Occipital lobe (tissue), 2 donors: Measurements from ENCODE around the gene PAX6. TPM values are rescaled to one million over a fixed set of nuclear protein-coding genes. Genes with fewer than 3 reads are reported as not detected.

ENCODE experiments used
- DNase-seq: peaks from one replicate; lab custom pipeline; 2025; lab: John Stamatoyannopoulos, UW
- total RNA-seq: library from RNA; depleted of rRNA; stranded (reverse); fragments of >200 nt; gene quantifications from one replicate; pipeline ENCODE4 v1.2.3, GENCODE V29; 2014

The PAX6 gene
- total RNA-seq, 1 donor from 2014 or later, result 16.4 TPM

DNA sequence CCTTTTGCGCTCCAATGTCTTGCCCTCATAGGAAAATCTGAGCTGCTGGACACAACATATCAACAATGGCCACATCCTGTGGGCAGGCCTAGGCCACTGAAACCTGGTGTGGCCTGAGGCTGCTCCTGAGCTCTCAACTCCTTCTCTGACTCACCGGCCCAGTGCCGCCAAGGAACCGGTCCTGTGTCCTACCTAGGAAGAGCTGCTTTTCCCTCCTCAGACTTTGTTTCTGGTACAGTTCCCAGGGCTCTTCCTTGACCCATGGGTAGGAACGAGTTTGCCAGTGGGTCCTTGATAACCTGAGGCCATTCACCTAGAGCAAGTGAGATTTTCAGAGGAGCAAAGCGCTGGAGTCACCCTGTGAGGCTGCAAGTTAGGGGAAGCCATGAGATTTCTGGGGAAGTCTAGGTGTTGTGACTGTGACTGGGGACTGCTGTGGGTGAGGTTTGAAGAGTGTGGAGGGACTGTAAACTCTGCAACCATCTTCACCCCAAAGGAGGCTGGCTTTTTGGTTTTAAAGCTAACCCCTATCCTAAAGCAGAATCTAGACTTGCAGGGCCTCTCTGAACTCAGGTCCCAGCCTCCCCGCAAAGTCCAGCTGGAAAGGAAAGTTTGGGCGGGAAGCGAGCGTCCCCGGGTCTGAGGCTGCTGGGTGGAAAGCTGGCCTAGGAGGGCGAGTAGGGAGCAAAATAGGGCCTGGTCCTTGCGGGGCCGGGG, 12.0 kb upstream of the PAX6 start:
- DNase-seq, result no peak

DNA sequence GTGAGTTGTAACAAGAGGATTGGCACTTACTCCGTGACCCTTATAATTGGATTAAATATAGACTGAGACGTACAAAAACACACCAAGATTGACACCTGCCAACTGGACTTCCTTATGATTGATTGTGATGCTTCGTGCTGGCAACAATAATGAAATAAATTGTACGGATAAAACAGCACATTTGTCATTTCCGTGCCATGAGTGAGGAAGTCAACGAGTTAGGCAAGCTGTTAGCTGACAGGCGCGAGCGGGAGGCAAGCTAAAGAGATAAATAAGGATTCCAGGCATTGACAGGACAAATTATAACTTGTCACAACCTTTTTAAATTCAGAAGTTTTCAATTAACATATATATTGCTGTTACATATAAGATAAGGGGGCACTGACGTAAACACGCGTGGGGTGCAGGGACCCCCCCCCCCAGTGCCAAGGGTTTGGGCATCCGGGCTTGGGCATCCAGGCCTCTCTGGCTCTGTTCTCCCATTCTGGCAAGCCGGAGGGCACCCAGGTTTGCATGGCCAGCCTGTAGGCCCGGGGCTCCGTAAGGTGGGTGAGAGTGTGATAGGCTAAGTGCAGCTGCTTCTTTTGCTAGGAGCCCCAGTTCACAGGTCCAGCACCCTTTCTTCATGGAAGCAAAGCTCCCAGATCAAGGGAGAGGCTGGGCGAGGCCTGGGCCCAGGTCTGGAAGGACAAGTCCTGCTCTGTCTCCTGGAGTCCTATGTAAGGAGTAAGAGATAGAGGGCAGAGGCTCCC, 11.2 kb upstream of the PAX6 start:
- DNase-seq, result no peak

DNA sequence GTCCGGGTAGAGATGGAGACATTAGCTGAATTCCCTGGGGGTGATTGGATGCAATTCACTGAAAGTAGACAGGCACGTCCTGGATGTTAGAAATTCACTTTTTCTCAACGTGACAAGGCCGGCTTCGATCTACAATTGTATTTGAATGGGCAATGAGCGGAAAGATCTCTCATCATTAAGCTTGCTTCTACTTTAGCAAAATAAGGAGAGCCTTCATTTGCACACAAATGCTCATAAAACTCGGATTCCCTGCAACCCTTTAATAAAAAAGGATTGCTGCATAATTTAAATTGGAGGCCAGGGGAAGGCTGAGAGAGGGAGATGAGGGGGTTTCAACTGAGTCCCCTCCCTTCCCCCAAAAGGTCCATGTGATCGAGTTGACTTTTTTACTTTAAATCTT, 10.6 kb upstream of the PAX6 start:
- no peak for DNase-seq

- DNase-seq, result no peak
Measured at GRCh38 chr11:31821235-31821764, 10.2 kb upstream of the PAX6 start.

DNA sequence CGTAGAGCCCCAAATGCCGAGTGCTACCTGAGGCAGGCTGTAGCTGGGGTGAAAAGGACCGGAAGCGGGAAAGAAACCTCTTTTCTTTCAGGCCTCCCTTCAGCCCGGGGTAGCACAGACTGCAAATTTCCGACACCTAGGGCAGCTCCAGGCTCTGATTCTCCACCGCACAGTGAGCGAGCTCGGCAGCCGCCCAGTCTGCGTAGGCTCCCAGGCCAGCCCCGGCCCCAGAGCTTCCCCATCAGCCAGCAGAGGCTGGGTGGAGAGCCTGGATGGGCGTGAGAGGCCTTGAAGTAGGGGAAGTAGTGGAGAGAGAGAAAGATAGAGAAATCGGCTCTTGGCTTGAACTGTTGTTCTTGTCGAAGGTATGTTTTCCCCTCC, 9.3 kb upstream of the PAX6 start:
- DNase-seq, result no peak

- DNase-seq, result no peak
Measured at GRCh38 chr11:31819621-31820437, 8.7 kb upstream of the PAX6 start.

DNA sequence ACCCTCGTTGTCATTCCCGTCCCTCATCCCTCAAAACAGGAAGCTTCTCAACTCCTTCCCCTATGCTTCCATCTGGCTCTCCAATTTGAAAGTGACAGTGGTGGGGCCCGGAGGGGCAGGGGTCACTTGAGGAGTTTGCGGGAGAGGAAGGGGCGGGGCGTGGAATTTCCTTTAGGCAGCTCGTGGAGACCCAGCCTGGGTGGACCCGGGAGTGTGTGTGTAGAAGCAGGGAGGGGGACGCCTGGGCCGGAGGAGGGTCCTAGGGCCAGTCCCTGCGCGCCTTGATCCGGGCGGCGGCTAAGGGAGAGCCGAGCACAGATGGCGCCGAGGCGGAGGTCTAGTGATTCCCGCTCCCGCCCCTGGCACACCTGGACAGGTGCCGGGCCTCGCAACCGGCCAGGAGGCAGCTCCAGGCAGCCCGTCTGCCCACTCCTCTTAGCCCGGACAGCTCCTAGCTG, 7.8 kb upstream of the PAX6 start:
- no peak for DNase-seq

- DNase-seq, result no peak
Measured at GRCh38 chr11:31818425-31818755, 7.3 kb upstream of the PAX6 start.

DNA sequence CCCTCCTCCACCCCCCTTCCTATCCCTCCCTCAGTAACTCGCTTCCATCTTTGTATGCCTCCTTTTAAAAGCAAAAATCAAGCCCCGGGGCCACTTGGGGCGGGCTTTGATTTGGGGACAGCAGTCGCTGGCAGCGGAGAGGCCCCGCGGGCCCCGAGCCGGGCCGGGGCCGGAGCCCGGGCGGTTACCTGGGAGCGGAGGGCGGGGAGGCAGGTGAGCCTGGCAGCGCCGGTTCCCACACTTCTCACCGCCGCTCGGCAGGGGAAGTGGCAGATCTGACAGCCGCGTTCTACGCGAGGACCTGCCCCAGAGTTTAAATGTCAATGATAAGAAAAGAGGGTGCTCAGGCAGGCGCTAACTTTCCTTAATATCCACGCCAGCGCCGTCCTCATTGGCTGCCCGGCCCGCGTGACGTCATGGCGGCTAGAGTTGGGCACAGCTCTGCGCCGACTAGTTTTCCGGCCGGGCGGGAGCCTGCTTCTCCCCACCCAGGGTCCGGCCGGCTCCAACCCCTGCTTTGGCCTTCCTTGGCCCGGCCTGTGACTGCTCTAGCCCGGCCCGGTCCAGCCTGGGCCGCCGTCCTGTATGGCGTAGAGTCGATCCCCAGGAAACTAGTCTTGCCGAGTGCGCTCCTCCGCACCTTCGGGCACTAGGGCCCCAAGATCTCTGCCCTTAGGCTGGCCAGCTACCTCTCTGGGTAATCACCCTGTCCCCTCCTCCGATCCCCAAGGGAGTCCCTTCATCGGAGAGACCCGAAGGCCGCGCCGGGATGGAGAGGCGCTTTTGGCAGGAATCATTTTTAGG, 6.7 kb upstream of the PAX6 start:
- DNase-seq, result no peak

DNA sequence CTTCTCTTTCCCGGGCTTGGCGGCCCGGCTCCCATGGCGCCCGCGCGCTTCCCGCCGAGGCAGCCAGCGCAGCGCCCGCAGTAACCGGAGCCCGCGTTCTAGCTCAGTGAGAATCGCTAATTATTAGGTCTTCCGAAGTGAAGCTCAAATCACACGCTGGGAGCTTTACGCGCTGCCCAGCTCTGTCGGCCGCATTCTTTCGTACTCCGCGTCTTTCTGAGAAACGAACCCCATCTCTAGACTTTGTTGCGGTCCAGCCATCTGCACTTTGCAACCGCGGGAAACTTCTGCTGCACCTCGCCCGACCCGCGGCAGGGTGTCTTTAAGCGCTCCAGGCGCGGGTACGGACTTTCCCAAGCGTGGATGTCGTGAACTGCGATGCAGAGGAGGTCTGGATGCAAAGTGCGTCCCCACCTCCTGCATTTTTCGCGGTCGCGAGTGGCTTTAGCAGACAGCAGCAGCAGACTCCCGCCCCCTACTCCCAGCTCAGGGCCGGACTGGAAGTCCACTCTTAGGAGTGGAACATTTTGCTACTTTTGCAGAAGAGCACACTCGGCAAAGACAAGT, 6.0 kb upstream of the PAX6 start:
- DNase-seq, result no peak

DNA sequence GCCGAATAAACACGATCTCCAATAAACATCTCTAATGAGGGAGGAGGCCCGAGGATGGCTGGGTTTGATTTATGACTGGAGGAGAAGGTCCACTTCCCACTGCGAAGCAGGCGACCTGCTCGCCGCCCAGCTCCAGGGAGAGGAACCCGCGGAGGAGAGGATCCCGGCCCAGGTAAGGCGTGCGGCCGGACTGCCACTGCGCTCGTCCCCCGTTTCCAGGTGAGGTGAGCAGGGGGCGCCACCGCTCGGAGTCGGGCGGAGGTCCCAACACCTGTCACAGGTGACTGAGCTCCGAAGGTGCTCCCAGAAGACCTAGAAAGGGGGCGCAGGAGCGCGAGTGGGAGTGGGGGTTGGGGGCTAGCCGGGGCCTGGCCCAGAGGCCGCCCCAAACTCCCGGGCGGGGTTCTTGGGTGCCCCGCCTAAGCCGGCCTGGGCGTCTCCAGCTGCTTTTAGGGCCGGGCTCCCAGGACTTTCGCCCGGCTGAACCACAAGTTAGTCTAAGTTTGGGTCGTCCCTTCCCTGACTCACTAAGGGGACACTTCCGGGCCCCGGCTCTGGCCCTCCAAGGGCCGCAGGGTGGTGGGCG, 5.4 kb upstream of the PAX6 start:
- no peak for DNase-seq

- DNase-seq, result no peak
Measured at GRCh38 chr11:31815711-31816467, 4.8 kb upstream of the PAX6 start.

- DNase-seq, result no peak
Measured at GRCh38 chr11:31814176-31814868, 3.2 kb upstream of the PAX6 start.

DNA sequence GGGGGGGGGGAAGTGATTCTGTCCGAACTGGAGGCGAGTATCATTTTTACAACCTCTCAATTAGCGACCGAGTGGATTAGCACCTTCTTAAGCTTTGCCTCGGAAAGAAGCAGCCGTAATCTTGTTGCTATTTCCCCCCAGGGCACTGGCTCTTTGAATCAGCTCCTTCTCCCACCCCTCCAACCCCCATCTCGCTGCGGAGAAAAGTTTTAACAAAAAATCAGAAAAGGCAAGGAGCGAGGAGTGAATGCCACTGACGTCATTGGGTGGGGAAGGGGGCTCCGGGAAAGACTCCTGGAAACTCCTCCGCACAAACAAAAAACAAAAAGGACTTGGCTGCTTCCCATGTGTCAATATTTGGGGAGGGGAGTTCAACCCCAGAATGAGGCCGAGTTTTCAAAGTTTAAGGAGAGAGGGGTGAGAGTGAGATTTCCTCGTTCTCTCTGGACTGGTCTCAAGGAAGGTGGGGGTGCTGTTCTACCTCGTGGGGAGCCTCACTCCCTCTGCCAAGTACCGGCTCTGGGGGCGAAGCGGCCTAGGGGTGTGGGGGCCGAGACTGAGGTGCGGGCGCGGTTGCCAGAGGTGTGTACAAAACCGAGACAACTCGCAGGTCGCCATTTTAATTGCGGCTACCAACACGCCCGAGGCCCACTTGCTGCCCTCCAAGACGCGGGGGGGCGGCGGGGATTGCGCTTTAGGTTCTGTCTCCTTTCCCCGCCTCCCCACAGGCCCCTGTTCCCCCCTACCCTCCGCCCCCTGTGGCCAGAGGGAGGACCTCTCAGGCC, 2.5 kb upstream of the PAX6 start:
- DNase-seq, result no peak

- no peak for DNase-seq
Measured at GRCh38 chr11:31812383-31813381, 1.6 kb upstream of the PAX6 start.

- DNase-seq, result no peak
Measured at GRCh38 chr11:31809857-31810778, 1.0 kb downstream of the PAX6 start.
